ENCODE data around the gene GAB2.

DNA sequence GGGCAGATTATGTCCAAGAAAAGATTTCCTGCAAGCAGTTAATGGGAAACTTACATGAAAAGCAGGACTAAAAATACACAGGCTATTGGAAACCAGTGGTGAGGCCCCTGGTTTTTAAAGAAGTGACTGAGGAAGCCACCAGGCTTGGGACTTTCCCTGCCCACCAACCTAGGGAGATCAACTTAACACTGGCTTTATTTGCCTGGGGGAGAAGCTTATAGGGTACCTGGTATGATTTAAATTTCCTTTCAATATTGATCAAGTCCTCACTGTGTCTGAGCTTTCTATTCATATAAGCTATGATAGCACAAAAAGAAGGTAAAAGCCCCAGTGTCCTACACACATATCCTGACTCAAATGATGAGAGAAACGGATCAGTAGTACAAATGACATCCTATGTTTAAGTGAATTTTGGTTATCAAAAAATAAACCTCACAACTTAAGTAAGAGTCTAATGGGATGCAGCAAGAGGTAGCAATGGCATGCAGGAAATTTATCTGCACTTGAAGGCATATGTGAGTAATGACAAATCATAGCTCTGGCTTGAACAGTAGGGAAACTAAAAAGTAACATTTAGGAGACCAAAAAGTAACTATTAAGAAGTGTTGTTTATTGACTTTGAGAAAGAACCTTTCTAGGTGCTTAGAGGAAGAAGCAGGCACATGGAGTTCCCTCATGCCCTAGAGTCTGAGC lies 85.3 kb downstream of the GAB2 start:
- TF ChIP-seq, protein P1, sequence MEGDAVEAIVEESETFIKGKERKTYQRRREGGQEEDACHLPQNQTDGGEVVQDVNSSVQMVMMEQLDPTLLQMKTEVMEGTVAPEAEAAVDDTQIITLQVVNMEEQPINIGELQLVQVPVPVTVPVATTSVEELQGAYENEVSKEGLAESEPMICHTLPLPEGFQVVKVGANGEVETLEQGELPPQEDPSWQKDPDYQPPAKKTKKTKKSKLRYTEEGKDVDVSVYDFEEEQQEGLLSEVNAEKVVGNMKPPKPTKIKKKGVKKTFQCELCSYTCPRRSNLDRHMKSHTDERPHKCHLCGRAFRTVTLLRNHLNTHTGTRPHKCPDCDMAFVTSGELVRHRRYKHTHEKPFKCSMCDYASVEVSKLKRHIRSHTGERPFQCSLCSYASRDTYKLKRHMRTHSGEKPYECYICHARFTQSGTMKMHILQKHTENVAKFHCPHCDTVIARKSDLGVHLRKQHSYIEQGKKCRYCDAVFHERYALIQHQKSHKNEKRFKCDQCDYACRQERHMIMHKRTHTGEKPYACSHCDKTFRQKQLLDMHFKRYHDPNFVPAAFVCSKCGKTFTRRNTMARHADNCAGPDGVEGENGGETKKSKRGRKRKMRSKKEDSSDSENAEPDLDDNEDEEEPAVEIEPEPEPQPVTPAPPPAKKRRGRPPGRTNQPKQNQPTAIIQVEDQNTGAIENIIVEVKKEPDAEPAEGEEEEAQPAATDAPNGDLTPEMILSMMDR (IDR thresholded peaks at IDR 0.05): no peak
- no peak for TF ChIP-seq POLR2A (IDR thresholded peaks at IDR 0.05)

Data from adrenal gland (tissue), 5 donors.